ENCODE measurements around the gene TTC28.

DNA sequence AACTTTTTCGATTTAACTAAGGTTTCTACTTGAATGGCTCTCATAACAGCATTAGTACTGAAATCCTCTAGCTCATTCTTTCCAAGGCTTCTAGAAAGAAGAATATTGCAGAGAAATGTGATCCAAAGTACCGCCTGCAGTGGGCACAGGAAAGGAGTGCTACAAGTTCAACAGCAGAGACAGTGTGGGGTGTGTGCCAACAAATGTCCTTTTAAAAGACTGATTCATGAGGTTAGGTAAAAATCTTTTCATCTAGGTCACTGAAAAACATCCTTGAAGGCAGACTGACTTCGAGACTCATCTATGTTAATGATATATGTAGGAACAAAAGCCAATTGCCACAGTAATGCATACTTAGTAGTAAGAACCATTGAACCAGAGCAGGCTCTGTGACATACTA lies 411.5 kb downstream of the TTC28 start:
- TF ChIP-seq, protein P1, sequence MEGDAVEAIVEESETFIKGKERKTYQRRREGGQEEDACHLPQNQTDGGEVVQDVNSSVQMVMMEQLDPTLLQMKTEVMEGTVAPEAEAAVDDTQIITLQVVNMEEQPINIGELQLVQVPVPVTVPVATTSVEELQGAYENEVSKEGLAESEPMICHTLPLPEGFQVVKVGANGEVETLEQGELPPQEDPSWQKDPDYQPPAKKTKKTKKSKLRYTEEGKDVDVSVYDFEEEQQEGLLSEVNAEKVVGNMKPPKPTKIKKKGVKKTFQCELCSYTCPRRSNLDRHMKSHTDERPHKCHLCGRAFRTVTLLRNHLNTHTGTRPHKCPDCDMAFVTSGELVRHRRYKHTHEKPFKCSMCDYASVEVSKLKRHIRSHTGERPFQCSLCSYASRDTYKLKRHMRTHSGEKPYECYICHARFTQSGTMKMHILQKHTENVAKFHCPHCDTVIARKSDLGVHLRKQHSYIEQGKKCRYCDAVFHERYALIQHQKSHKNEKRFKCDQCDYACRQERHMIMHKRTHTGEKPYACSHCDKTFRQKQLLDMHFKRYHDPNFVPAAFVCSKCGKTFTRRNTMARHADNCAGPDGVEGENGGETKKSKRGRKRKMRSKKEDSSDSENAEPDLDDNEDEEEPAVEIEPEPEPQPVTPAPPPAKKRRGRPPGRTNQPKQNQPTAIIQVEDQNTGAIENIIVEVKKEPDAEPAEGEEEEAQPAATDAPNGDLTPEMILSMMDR (IDR thresholded peaks at IDR 0.05), result no peak
- no peak for TF ChIP-seq POLR2AphosphoS5 (IDR thresholded peaks at IDR 0.05)
